Esophagus squamous epithelium (tissue), 5 donors: ENCODE measurements around the gene MRC2. TPM values are rescaled to one million over a fixed set of nuclear protein-coding genes. Genes with fewer than 3 reads are reported as not detected.

Source experiments
- DNase-seq: peaks from one replicate; lab custom pipeline; 2025; lab: John Stamatoyannopoulos, UW
- H3K27ac ChIP-seq, 4 donors: fragments of 200-600 bp; sonication (generic); one replicate each; pipeline ENCODE4 v1.5.1; 2016 to 2019; ENCODE audit warnings: mild to moderate bottlenecking in 1 of 4
- H3K27me3 ChIP-seq, 4 donors: fragments of 200-600 bp; sonication (generic); 1 replicate in 3 of 4; 2 replicates in 1 of 4; pipeline versions ENCODE4 v1.5.1 to v1.6.0; 2017 to 2021; ENCODE audit warnings: antibody characterized with exemption in 1 of 4
- H3K36me3 ChIP-seq, 3 donors: fragments of 200-600 bp; sonication (generic); one replicate each; pipeline ENCODE4 v1.5.1; 2016 to 2019
- H3K4me1 ChIP-seq, 3 donors: fragments of 200-600 bp; sonication (generic); one replicate each; pipeline ENCODE4 v1.5.1; 2017 to 2019
- H3K4me3 ChIP-seq, 4 donors: fragments of 200-600 bp; sonication (generic); 1 replicate in 3 of 4; 2 replicates in 1 of 4; pipeline ENCODE4 v1.5.1; 2016 to 2019; ENCODE audit warnings: mild to moderate bottlenecking in 2 of 4, moderate library complexity in 1 of 4
- H3K9me3 ChIP-seq, 3 donors: fragments of 200-600 bp; sonication (generic); one replicate each; pipeline ENCODE4 v1.5.1; 2016 to 2019
- CTCF ChIP-seq, 6 experiments: fragments of 450-650 bp in 4 of 6; fragments of 200-600 bp in 2 of 6; sonication (generic) in 2 of 6; IDR thresholded peaks; one replicate each; pipeline ENCODE4 v1.5.1; 2016 to 2019; ENCODE audit warnings: antibody characterized with exemption in 6 of 6, mild to moderate bottlenecking in 4 of 6, moderate library complexity in 4 of 6
- POLR2A ChIP-seq, 4 donors: fragments of 450-650 bp; IDR thresholded peaks; one replicate each; pipeline ENCODE4 v1.6.1; 2017; ENCODE audit warnings: antibody characterized with exemption in 4 of 4, mild to moderate bottlenecking in 4 of 4, moderate library complexity in 3 of 4
- WGBS, 2 donors: methylation state at CpG; one replicate each; pipeline ENCODE4 v1.1.5; 2018; 5-methylcytosine and 5-hydroxymethylcytosine counted together
- intact Hi-C: fragments of 100-400 bp; cut with DNase I; formaldehyde crosslinking; loops from one replicate; pipeline ENCODE4 v1.15.0; 2022
- total RNA-seq, 4 donors: library from RNA; depleted of rRNA; stranded (reverse); fragments of >200 nt; gene quantifications; one replicate each; pipeline ENCODE4 v1.1.0, GENCODE V29; 2016
- donor health status: DM: yes; HTN: yes; CAD: no.

The MRC2 gene
- total RNA-seq, 4 donors from 2014 or later = 38.8 to 64.7 (median 61.6) TPM

- no peaks in the 10 kb centered on the region for H3K9me3 ChIP-seq
- no peaks in the 10 kb centered on the region for H3K27me3 ChIP-seq
- H3K4me3 ChIP-seq = no peak overlapping the region
- peaks cover 0 to 35% (median 0%) of the 10 kb centered on the region in 3 donors for H3K36me3 ChIP-seq
- DNase-seq = no peak
- 88 to 94% methylated on average over 2 to 4 of the region's 4 CpGs for WGBS, 2 donors
- peaks cover 5 to 97% (median 46%) of the 10 kb centered on the region in 3 donors for H3K4me1 ChIP-seq
- peak overlapping the region in 3 of 4 donors; percentile 76 to 89 (median 84) for H3K27ac ChIP-seq
- TF ChIP-seq POLR2A (IDR thresholded peaks at IDR 0.05) (no peak), CTCF (IDR thresholded peaks at IDR 0.05) (no peak)
- intact Hi-C loops = no loop called here
Measured at GRCh38 chr17:62672957-62673356, 45.5 kb downstream of the MRC2 start.

- Histone ChIP-seq H3K27ac (peak overlapping the region in 2 of 4 donors; percentile 34 to 58), H3K9me3 (no peaks in the 10 kb centered on the region), H3K36me3 (peaks cover 0 to 35% (median 0%) of the 10 kb centered on the region in 3 donors), H3K27me3 (no peaks in the 10 kb centered on the region), H3K4me1 (peaks cover 5 to 97% (median 41%) of the 10 kb centered on the region in 3 donors), H3K4me3 (no peak overlapping the region)
- TF ChIP-seq CTCF (IDR thresholded peaks at IDR 0.05) (no peak), POLR2A (IDR thresholded peaks at IDR 0.05) (no peak)
- WGBS, 2 donors = 82 to 87% methylated on average over 12 of the region's 20 CpGs
- intact Hi-C loops = no loop called here
- DNase-seq = no peak
Measured at GRCh38 chr17:62673614-62674362, 46.3 kb downstream of the MRC2 start.

- Histone ChIP-seq H3K4me3 (no peak overlapping the region), H3K9me3 (no peaks in the 10 kb centered on the region), H3K4me1 (peaks cover 5 to 92% (median 35%) of the 10 kb centered on the region in 3 donors), H3K27ac (peak overlapping the region in 2 of 4 donors; percentile 34 to 58), H3K27me3 (no peaks in the 10 kb centered on the region), H3K36me3 (peaks cover 0 to 35% (median 0%) of the 10 kb centered on the region in 3 donors)
- no peak for TF ChIP-seq POLR2A (IDR thresholded peaks at IDR 0.05)
- intact Hi-C loops = no loop called here
- no peak for DNase-seq
- WGBS, 2 donors = no CpG with 5 or more reads among the region's 6 CpGs
Measured at GRCh38 chr17:62674363-62674739, 46.9 kb downstream of the MRC2 start.

GRCh38 chr17:62674841-62675240 lies 47.4 kb downstream of the MRC2 start:
- no peaks in the 10 kb centered on the region for H3K27me3 ChIP-seq
- TF ChIP-seq POLR2A (IDR thresholded peaks at IDR 0.05) = no peak
- TF ChIP-seq CTCF (IDR thresholded peaks at IDR 0.05) = no peak
- H3K9me3 ChIP-seq = no peaks in the 10 kb centered on the region
- peaks cover 0 to 35% (median 0%) of the 10 kb centered on the region in 3 donors for H3K36me3 ChIP-seq
- no peak overlapping the region for H3K4me3 ChIP-seq
- WGBS, 2 donors = 74% methylated on average over 3 of the region's 3 CpGs; no CpG with 5 or more reads in 1 of the 2 donors
- intact Hi-C loops = no loop called here
- H3K4me1 ChIP-seq = peaks cover 5 to 92% (median 30%) of the 10 kb centered on the region in 3 donors
- no peak for DNase-seq
- H3K27ac ChIP-seq = peak overlapping the region in 2 of 4 donors; percentile 34 to 58

GRCh38 chr17:62675260-62675659 lies 47.8 kb downstream of the MRC2 start:
- TF ChIP-seq POLR2A (IDR thresholded peaks at IDR 0.05) (no peak), CTCF (IDR thresholded peaks at IDR 0.05) (no peak)
- no peaks in the 10 kb centered on the region for H3K9me3 ChIP-seq
- 34 to 57% methylated on average over 5 to 6 of the region's 12 CpGs for WGBS, 2 donors
- peaks cover 0 to 35% (median 0%) of the 10 kb centered on the region in 3 donors for H3K36me3 ChIP-seq
- intact Hi-C loops = no loop called here
- peak overlapping the region in 2 of 4 donors; percentile 2 to 34 for H3K27ac ChIP-seq
- no peak overlapping the region for H3K4me3 ChIP-seq
- H3K27me3 ChIP-seq = no peaks in the 10 kb centered on the region
- no peak for DNase-seq
- peaks cover 9 to 92% (median 27%) of the 10 kb centered on the region in 3 donors for H3K4me1 ChIP-seq
